ENCODE results near the gene CEMIP2. TPM values are rescaled to one million over a fixed set of nuclear protein-coding genes. Genes with fewer than 3 reads are reported as not detected.

CEMIP2 gene
- total RNA-seq, 2 experiments from 2014 or later, result 58.7 to 63.5 TPM

DNA sequence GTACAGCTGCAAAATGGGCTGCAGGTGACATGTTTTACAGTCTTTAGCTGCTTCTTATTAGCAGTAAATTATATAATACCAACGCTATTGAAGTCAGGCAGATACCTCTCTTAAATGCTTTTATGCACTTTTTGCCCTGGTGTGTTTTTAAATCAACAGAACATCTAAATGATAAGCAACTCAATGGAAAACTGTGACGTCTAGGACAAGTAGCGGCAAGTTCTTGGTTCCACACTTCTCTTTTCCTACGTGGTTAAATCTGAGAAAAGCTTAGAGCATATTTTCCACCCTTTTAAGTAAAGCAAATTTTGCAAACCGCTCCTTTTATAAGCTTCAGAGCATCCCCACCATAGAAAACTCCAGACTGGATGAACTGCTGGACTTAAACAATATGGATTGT, 58.1 kb downstream of the CEMIP2 start:
- Mint-ChIP-seq H3K4me3 (no peak overlapping the region), H3K27me3 (no peaks in the 10 kb centered on the region), H3K36me3 (ENCODE audit: low read depth) (peaks cover 42% of the 10 kb centered on the region), H3K4me1 (ENCODE audit: low read depth) (peaks cover 28% of the 10 kb centered on the region), H3K27ac (peak overlapping the region; percentile 46), H3K9me3 (no peaks in the 10 kb centered on the region)
- no peak for ATAC-seq
- DNase-seq, result no peak
- intact Hi-C loops (cut with micrococcal nuclease), result no loop called here
- no peak for TF ChIP-seq CTCF (IDR thresholded peaks at IDR 0.05)
- CTCF ChIA-PET, result interaction anchor here (1.5 to 1.9 kb wide), 4 partner anchors 24 to 105 kb away, joined by 4 to 9 read pairs (median 5); no protein-coding TSS in a partner anchor
- POLR2A ChIA-PET, result no interaction called here

DNA sequence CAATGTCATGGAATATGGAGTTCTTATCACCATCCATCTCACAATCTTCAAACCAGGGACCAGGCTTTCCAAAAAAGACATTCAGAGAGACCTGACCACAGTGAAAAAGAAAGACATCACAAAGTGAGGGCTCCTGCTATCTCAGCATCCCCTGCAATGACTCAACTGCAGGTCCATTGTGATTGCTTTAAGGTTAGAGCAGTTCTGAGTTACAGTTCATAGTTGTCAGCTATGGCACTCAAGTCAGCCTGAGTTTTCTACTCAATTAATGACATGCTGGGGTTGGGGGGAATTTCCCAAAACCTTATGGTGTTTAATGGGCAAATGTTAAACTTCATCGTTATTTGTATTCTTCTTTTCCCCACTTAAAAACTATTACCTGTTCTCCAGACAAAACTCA, 58.9 kb downstream of the CEMIP2 start:
- H3K9me3 Mint-ChIP-seq, result no peaks in the 10 kb centered on the region
- CTCF ChIA-PET, result interaction anchor here (1.7 to 3.0 kb wide), 4 partner anchors 8 to 104 kb away, joined by 4 to 12 read pairs (median 8); no protein-coding TSS in a partner anchor
- intact Hi-C loops (cut with micrococcal nuclease), result no loop called here
- no peak overlapping the region for H3K27ac Mint-ChIP-seq
- no peaks in the 10 kb centered on the region for H3K27me3 Mint-ChIP-seq
- ATAC-seq (peak; percentile 53), DNase-seq (no peak)
- peaks cover 33% of the 10 kb centered on the region for H3K4me1 Mint-ChIP-seq (ENCODE audit: low read depth)
- H3K4me3 Mint-ChIP-seq, result no peak overlapping the region
- no peak for TF ChIP-seq CTCF (IDR thresholded peaks at IDR 0.05)
- POLR2A ChIA-PET, result no interaction called here
- peaks cover 46% of the 10 kb centered on the region for H3K36me3 Mint-ChIP-seq (ENCODE audit: low read depth)

DNA sequence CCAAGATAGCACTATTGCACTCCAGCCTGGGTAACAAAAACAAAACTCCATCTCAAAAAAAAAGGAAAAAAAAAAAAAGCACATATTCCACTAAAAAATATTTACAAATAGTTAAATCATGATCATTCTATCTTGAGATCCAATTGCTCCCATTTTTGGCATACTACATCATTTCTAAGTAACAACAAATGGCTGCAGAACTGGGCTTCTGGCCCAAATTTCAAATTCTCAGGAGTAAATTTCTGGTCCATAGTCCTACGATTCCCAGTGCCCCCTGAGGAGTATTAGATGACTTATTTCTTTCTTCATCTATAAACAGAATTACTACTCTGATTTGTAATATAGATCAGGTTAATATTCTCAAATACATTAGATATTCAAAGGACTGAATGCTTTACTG, 62.1 kb downstream of the CEMIP2 start:
- Mint-ChIP-seq H3K27ac (no peak overlapping the region), H3K36me3 (ENCODE audit: low read depth) (peaks cover 45% of the 10 kb centered on the region), H3K4me1 (ENCODE audit: low read depth) (peaks cover 29% of the 10 kb centered on the region), H3K4me3 (no peak overlapping the region), H3K27me3 (no peaks in the 10 kb centered on the region), H3K9me3 (no peaks in the 10 kb centered on the region)
- CTCF ChIA-PET, result interaction anchor here (0.7 to 3.0 kb wide), 2 partner anchors 11 to 1071 kb away, joined by 4 to 12 read pairs; no protein-coding TSS in a partner anchor
- POLR2A ChIA-PET, result no interaction called here
- intact Hi-C loops (cut with micrococcal nuclease), result no loop called here
- no peak for DNase-seq
- no peak for ATAC-seq
- no peak for TF ChIP-seq CTCF (IDR thresholded peaks at IDR 0.05)

DNA sequence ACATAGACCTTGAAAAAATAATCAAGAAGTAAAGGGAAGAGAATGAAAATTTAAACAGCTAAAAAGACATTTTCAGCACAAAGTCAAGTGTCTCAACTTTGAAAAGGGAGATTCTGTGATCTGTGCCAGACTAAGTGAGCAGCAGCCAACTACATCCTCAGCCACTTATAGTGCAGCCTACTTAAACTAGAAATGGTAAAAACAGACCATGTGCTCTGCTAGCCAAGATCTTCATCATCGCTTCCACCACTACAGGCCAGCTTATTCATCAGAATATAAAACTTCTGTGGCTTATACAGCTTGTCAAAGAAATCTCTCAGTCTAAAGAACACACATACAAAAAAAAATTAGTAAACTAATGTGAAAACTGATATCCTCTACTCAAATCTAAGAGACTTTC, 63.5 kb downstream of the CEMIP2 start:
- intact Hi-C loops (cut with micrococcal nuclease), result no loop called here
- TF ChIP-seq CTCF (IDR thresholded peaks at IDR 0.05), result no peak
- peaks cover 16% of the 10 kb centered on the region for H3K4me1 Mint-ChIP-seq (ENCODE audit: low read depth)
- CTCF ChIA-PET, result interaction anchor here (1.0 to 2.0 kb wide), 2 partner anchors 12 to 18 kb away, joined by 3 to 10 read pairs; no protein-coding TSS in a partner anchor
- DNase-seq, result no peak
- no peaks in the 10 kb centered on the region for H3K9me3 Mint-ChIP-seq
- H3K27ac Mint-ChIP-seq, result peak overlapping the region; percentile 72
- no peaks in the 10 kb centered on the region for H3K27me3 Mint-ChIP-seq
- POLR2A ChIA-PET, result interaction anchor here (0.6 kb wide), 1 partner anchor 278 kb away, joined by 3 read pairs; no protein-coding TSS in a partner anchor
- no peak overlapping the region for H3K4me3 Mint-ChIP-seq
- peaks cover 51% of the 10 kb centered on the region for H3K36me3 Mint-ChIP-seq (ENCODE audit: low read depth)
- ATAC-seq, result no peak

DNA sequence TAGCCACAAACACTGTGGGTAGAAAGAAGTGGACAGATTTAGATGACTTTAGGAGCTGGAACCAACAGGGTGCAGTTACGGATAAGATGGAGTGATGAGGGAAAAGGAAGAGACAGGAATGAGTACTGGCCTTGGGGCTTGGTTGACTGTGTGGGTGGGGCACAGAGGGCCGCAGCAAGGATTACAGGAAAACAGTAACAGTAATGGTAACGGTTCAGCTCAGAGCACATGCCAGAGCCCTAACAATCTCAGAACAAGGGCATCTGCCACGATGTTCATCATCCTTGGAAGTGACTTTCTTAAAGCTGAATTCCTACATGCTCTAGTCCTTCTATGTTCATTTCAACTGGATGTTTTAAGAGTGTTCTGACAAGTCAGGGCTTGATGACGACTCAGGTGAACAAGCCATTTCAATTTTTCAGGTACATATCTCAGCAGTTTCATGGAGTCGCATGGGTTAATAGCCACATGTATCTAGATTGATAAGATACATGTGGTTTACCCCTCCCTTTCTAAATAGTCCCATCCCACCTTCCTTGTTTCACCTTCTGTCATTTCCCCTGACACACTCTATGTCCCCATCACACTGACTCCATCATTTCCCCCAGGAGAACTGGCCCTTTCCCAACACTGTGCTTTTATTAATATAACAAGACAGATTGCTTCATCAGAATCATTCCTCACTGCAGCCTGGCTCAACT, 65.0 kb downstream of the CEMIP2 start:
- ChIA-PET POLR2A (interaction anchor here (0.7 kb wide), 1 partner anchor 23 kb away, joined by 3 read pairs; no protein-coding TSS in a partner anchor), CTCF (interaction anchor here (0.6 kb wide), 1 partner anchor 61 kb away, joined by 3 read pairs; no protein-coding TSS in a partner anchor)
- Mint-ChIP-seq H3K27me3 (no peaks in the 10 kb centered on the region), H3K36me3 (ENCODE audit: low read depth) (peaks cover 54% of the 10 kb centered on the region), H3K4me1 (ENCODE audit: low read depth) (peaks cover 8% of the 10 kb centered on the region), H3K4me3 (no peak overlapping the region), H3K9me3 (no peaks in the 10 kb centered on the region), H3K27ac (peak overlapping the region; percentile 44)
- ATAC-seq, result no peak
- TF ChIP-seq CTCF (IDR thresholded peaks at IDR 0.05), result no peak
- intact Hi-C loops (cut with micrococcal nuclease), result no loop called here
- DNase-seq, result no peak

All from activated CD8-positive, alpha-beta T cell treated with anti-CD3 and anti-CD28 coated beads for 36 hours (primary cell).